Hair follicular keratinocyte (primary cell): ENCODE measurements around the gene C1QTNF5. TPM values are rescaled to one million over a fixed set of nuclear protein-coding genes. Genes with fewer than 3 reads are reported as not detected.

Source experiments
- total RNA-seq: library from RNA; depleted of rRNA; stranded (reverse); fragments of >200 nt; gene quantifications from 2 replicates; pipeline ENCODE4 v1.2.3, GENCODE V29; 2015

The C1QTNF5 gene, protein sequence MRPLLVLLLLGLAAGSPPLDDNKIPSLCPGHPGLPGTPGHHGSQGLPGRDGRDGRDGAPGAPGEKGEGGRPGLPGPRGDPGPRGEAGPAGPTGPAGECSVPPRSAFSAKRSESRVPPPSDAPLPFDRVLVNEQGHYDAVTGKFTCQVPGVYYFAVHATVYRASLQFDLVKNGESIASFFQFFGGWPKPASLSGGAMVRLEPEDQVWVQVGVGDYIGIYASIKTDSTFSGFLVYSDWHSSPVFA
- total RNA-seq, result 0.15 and 0.55 TPM in 2 replicates

DNA sequence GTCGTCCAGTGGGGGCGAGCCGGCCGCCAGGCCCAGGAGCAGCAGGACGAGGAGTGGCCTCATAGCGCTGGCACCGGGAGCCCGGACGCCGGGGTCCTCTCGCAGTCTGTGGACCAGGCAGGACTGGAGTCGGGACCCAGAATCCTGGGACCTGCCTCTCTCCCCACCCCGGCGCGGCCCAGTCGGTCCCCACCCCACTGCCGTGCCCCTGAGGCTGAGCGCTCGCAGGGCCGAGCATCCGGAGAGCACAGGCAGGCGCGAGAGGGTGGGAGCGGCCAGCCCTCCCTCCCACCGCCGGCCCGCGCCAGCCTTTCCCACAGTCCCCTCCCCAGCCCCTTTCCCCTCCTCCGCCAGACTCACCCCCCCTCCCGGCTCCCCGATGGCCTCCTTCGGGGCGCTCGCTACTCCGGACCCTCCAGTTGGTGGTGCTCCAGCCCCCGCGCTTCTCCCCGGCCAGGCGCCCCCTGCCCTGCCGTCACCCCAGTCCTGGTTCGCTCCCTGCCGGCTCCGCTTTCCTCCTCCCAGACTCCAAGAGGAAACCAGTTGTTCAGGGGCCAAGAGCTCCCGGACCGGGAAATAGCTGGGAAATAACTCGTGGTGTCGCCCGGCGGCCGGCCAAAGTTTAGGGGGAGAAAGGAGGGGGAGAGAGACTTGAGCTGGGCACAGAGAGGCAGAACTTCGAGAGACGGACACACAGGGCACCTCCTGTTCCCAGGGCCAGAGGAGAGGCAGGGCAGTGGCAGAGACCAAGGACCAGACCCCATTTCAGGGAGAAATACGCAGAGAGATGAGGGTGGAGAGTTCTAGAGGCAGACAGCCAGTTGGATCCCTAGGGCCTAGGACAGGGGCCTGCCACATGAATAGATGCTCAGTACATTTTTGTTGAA, at the start of gene C1QTNF5:
Gene C1QTNF5 (minus strand): TSS at position 549 of the 887 bp plus-strand sequence. CDS start 486 bp downstream, at position 63.

DNA sequence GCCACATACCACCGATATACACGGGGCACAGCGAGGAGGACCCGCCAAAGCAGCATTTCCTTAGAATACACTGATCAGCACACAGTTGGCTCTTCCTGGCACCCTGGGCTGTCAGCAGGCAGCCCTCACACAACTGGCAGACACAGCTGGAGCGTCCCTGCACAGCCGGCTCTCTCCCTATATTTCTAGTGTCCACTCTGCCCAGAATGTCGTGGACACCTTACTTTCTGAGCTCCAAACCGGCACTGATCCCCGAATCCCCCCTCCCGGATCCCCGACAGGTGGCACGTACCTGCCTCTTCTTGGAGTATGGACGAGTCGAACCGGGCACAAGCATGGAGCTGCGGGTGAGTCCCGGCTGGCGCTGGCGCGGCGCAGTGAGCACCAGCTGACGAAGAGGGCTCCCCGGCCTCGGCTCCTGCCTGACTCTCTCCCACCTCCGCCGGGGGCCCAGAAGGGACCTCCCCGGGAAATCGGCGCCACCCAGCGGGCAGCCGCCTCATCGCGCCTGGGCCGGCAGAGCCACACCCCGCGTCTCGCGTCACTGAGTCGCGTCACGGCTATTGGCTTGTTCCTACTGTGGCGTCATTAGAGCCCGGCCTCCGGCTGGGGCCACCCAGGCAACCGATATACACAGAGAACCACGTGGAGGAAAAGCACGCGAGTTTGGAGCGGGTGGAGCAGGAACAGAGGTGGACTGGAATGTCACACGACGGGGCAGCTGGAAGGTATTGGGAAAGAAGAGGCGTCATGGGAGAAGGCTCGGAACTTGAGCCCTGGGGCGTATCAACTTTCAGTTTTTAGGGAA, 40.7 kb upstream of the C1QTNF5 start, which contains the start of gene USP2:
Gene USP2 (minus strand): TSS at position 510 of the 808 bp plus-strand sequence. CDS start 8,210 bp downstream, outside the sequence.

DNA sequence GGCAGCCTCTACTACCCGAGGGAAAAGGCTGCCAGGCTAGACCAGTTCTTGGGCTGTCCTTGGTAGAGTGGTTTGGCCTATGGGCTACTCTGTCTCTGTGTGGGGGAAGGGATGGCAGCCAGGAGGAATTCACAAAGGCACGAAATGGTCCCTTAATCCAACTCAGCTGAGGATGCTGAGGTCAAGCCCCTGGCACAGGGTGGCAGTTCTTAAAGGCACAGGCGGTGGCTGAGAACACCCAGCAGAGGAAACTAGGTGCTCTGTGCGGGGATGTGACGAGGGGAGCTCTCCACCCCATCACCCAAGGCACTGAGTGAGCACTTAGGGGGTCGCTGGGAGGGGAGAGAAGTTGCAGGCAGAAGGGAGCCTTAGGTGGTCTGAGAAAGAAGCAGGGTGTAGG, 5.9 kb upstream of the C1QTNF5 start, which contains the start of gene MFRP:
Gene MFRP (minus strand): TSS at position 101 of the 400 bp plus-strand sequence. CDS start 192 bp downstream, outside the sequence.

DNA sequence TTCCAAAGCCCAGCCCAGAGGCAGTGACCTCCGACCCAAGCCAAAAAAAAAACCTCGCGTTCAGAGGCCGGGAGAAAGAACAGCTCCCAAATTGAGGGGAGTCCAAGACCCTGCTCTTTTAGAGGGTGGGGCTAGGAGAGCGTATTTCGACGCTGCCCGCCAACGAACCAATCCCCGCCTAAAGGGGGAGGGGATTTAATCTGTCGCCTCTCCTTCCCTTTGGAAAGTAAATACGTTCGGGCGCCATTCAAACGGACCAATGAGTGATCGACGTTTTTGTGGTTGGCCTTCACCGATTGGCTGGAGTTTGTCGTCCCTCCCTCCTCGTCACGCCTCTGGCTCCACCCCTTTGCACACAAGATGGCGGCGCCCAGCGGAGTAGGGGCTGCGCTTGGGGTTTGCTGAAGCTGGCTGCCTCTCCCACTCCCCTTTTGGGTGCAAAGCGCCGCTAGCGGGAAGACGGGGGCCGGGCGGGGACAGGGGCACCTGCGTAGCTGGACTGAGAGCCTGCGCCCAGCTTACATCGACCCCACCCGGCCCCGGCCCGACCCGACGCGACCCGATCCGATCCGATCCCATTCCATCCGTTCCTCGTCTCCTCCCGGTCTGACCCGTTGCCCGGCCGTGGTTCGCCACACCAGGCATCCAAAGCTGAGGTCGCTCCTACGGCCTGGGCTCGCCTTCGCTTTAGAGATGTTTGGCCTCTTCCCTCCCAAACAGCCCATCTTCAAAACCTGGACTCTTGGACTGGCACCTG, 6.3 kb downstream of the C1QTNF5 start, which contains the start of gene RNF26:
Gene RNF26 (plus strand): TSS at position 354 of the 757 bp plus-strand sequence. CDS start 596 bp downstream, outside the sequence.

DNA sequence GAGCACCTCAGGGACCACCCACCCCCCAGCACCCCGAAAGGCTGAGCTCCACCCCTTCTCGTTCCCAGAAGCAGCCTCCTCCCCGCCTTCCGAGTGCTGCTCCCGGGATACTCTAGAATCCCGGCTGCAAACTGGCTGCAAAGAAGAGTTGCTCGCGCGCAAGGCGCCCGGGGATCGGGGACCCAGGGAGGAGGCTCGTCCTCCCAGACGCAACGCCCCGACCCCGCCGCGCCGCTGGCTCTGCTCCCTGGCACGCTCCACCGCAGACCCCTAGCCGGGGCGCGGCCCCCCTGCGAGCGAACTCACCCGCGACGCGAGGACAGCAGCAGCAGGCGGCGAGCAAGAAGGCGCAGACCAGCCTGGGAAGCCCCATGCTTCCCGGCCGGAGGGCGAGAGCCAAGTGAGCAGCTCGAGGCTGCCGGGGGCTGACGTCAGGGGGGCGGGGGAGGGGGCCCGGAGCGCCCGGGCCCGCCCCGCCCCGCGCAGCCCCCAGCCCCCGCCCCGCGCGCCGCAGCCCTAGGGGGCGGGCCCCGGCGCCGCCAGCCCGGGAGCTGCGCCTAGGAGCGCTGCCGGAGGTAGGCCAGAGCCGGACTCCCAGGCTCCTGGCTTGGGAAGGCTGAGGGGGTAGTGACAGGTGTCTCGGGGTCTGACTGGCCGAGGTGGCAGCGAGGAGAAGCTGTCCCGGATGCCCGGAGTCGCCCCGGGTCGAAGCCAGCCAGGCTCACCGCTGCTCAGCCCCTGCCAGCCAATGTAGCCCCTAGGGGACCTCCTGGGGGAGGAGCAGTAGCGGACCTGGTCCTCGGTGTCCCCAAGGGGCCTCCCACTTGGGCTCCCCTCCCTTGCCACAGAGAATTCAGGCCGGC, 23.7 kb downstream of the C1QTNF5 start, which contains the start of gene MCAM:
Gene MCAM (minus strand): TSS at position 402 of the 863 bp plus-strand sequence. CDS start 29 bp downstream, at position 373.

Other genes starting within 250 kb of the C1QTNF5 start
- 27.2 and 32.5 TPM in 2 replicates for gene DPAGT1, start 239.0 kb downstream of the C1QTNF5 start, total RNA-seq
- gene C2CD2L, start 233.5 kb downstream of the C1QTNF5 start, total RNA-seq, result 4.5 and 7.3 TPM in 2 replicates
- 8.4 and 13.1 TPM in 2 replicates for gene HINFP, start 219.3 kb downstream of the C1QTNF5 start, total RNA-seq
- gene ABCG4, start 191.8 kb downstream of the C1QTNF5 start, total RNA-seq, result 0.08 and 0.23 TPM in 2 replicates
- 13.6 and 18.8 TPM in 2 replicates for gene NLRX1, start 172.2 kb downstream of the C1QTNF5 start, total RNA-seq
- gene NHERF4, start 155.4 kb downstream of the C1QTNF5 start, total RNA-seq, result 0.16 TPM in 1 of 2 replicates, not detected in the other
- gene CBL, start 134.5 kb downstream of the C1QTNF5 start, total RNA-seq, result 13.4 and 17.3 TPM in 2 replicates
- 409 and 417 TPM in 2 replicates for gene MCAM, start 23.8 kb downstream of the C1QTNF5 start, total RNA-seq
- gene RNF26, start 6.4 kb downstream of the C1QTNF5 start, total RNA-seq, result 8.2 and 15.8 TPM in 2 replicates
- not detected in 2 replicates for gene MFRP, start 5.8 kb upstream of the C1QTNF5 start, total RNA-seq
- gene USP2, start 40.8 kb upstream of the C1QTNF5 start, total RNA-seq, result 0.08 and 0.84 TPM in 2 replicates
- gene THY1, start 82.3 kb upstream of the C1QTNF5 start, total RNA-seq, result 26.0 and 36.8 TPM in 2 replicates